GM12872 (cell line): ENCODE data around the gene BTF3.

Experiments
- TF ChIP-seq, protein P1 (sequence below): IDR thresholded peaks from 3 replicates; pipeline ENCODE4 v1.5.1; 2011; ENCODE audit warnings: low read depth, mild to moderate bottlenecking, low read length, moderate library complexity; ENCODE audit not compliant: insufficient read depth

BTF3 gene

DNA sequence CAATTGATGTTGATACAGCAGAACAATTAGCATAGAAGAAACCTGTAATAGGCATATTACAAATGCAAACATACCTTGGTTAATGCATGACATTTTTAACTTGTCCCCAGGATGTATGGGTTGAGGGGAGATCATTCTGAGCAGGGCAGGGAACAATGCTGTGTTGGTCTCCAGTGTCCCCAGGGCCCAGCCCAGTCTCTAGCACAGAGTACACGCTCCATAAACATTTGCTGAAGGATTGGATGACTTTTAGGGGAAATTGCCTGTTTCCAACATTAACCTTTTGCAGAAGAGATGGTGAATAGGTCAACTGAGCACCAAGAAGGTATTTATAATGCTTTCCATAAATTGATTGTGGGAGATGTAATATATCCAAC is 47.1 kb downstream of the BTF3 start:
- TF ChIP-seq, protein P1, sequence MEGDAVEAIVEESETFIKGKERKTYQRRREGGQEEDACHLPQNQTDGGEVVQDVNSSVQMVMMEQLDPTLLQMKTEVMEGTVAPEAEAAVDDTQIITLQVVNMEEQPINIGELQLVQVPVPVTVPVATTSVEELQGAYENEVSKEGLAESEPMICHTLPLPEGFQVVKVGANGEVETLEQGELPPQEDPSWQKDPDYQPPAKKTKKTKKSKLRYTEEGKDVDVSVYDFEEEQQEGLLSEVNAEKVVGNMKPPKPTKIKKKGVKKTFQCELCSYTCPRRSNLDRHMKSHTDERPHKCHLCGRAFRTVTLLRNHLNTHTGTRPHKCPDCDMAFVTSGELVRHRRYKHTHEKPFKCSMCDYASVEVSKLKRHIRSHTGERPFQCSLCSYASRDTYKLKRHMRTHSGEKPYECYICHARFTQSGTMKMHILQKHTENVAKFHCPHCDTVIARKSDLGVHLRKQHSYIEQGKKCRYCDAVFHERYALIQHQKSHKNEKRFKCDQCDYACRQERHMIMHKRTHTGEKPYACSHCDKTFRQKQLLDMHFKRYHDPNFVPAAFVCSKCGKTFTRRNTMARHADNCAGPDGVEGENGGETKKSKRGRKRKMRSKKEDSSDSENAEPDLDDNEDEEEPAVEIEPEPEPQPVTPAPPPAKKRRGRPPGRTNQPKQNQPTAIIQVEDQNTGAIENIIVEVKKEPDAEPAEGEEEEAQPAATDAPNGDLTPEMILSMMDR, result no peak

DNA sequence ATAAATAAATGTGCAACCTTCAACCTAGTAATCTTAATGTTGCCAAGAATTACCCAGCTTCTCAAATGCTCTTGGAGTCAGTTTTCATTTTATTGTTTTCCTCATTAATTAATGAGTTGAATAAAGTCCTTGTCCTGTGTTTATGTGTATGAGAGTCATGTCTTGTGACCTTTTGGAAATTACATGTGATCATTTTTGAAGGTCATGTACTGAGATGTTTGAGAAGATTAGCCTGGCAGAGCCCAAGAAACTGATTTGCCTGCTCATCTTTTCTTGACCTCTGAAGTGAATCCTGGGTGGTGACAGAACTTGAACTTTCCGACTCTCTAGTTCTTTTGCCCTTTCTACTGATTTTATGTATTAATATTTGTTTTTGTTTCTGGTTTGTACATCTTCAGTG is 51.8 kb downstream of the BTF3 start:
- TF ChIP-seq, protein P1, result no peak

DNA sequence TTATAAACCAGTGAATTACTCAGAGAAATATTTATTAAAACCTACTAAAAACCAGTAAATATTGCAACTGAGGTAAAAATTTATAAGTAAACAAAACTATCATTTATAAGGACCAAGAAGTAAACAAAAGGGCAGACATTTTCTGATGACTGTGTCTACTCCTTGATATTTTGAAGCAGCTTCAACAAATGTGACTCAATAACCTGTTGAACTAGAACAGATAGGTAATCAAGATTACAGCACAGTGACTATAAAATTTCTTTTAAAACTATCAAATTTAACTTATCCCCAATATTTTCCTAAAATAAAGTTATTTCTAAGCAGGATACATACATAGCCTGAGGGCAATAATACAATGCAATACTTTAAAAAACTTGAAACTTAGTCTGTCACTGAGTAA is 54.4 kb downstream of the BTF3 start:
- TF ChIP-seq, protein P1, result no peak
